ENCODE results near the gene GOLPH3.
"Not testable (repeated sequence)": the region's sequence is repeated elsewhere in the genome, so short reads cannot be mapped to it uniquely, and the experiment has no call there.

Gene GOLPH3

DNA sequence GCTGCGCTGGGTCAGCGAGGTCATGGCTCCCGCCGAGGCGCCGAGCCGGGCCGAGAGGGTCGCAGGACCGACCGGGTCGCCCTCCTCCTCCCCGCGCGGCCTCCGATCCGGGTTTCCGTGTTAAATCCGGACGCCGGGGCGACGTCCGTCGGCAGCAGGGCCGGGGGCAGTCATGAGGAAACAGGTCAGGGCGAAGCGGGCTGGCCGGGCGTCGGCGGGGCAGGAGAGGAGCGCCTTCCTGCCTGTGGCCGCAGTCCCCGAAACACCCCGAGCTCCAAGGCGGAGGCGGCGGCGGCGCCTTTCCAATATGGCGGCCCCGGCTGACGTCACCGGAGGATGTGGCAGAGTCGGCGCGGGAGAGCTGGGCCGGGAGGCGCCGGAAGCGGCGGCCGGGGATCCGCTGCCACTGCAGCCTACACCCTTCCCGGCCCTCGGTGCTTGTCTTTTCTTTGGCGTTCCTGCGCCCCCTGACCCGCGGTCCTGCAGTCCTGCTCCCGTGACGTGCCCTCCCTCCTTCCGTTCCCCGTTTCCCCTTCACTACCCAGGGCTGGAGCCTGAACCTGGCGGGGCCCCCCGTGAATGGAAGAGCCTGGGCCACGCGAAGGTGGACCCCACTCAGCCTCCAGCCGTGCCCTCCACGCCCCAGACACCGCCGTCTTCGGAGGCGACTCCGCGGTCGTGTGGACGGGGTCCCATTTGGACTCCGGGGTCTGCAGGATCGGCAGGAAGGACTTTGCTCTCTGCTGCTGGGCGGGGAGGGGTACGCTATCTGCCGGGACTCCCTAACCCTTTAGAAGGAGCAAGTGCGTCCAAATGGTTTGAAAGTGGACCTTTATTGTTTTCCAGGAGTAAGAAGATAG, at the start of gene GOLPH3:
Gene GOLPH3 (minus strand): TSS at position 309 of the 860 bp plus-strand sequence. CDS start 285 bp downstream, at position 24.
- H3K27ac Mint-ChIP-seq: peak within 1 kb of the TSS; percentile 99
- H3K4me3 Mint-ChIP-seq: peak within 1 kb of the TSS; percentile 99
- H3K36me3 Mint-ChIP-seq: peaks cover 9% of the 10 kb centered on the region
- no peaks in the 10 kb centered on the region for H3K9me3 Mint-ChIP-seq
- H3K4me1 Mint-ChIP-seq: peaks cover 28% of the 10 kb centered on the region
- no peaks in the 10 kb centered on the region for H3K27me3 Mint-ChIP-seq

DNA sequence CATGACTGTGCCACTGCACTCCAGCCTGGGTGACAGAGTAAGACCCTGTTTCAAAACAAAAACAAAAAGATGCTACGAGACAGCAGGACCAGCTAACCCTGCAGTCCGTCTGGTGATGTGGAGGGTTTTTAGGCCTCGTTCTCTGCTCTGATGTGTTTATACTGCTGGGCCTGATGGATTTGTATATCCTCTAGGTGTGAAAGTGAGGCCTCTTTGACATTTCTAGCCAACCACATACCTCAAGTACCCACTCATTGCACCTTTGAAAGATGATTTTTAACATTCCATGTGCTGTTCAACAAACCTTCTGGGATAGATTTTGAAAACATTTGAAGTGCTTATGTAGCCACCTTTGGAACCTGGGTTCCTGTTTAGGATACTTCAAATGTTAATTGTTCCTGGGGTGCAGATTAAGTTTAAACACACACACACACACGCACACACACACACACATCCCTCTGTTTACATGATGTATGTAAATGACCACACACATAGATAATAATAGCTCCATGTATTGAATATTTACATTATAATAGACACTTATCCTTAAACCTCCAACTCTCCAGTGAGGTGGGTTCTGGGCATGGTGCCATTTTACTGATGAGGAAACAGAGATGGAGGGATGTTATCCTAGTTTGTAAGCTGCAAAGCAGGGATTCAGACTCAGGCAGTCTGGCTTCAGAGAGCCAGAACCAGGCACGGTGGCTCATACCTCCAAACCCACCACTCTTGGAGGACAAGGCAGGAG, 48.8 kb upstream of the GOLPH3 start:
- no peaks in the 10 kb centered on the region for H3K4me1 Mint-ChIP-seq
- no peaks in the 10 kb centered on the region for H3K27me3 Mint-ChIP-seq
- H3K27ac Mint-ChIP-seq: no peak overlapping the region
- peaks cover 6% of the 10 kb centered on the region for H3K36me3 Mint-ChIP-seq
- H3K4me3 Mint-ChIP-seq: no peak overlapping the region
- no peaks in the 10 kb centered on the region for H3K9me3 Mint-ChIP-seq

DNA sequence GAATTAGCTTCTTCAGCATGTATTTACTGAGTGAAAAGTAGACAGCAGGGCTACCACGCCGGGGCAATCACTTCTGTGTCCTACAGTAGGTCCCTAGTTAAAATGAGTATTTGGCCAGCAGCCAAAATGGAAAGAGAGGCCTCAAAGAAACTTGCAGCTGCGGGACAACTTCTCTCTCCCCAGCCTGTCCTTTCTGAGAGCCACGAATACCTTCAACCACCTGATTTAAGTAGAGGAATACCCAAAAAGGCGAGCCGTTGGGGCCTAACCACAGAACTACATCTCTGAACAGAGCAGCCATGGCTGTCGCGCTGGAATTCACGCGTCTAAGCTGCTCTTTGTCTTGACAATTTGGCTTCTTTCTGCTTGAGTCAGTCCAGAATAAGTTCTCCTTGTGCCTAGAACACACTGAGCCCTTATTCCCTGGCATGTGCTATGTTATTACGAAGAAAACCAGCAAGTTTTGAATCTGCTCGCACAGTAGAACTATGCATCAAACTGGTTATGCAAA, 43.8 kb upstream of the GOLPH3 start:
- Mint-ChIP-seq H3K27me3 (no peaks in the 10 kb centered on the region), H3K9me3 (no peaks in the 10 kb centered on the region), H3K27ac (no peak overlapping the region), H3K4me1 (no peaks in the 10 kb centered on the region), H3K36me3 (no peaks in the 10 kb centered on the region), H3K4me3 (no peak overlapping the region)

- H3K36me3 Mint-ChIP-seq, H3K4me1 Mint-ChIP-seq: not testable (repeated sequence)
- H3K27ac Mint-ChIP-seq: peak overlapping the region; percentile 67
Observed at GRCh38 chr5:32214344-32214743, 40.2 kb upstream of the GOLPH3 start.

DNA sequence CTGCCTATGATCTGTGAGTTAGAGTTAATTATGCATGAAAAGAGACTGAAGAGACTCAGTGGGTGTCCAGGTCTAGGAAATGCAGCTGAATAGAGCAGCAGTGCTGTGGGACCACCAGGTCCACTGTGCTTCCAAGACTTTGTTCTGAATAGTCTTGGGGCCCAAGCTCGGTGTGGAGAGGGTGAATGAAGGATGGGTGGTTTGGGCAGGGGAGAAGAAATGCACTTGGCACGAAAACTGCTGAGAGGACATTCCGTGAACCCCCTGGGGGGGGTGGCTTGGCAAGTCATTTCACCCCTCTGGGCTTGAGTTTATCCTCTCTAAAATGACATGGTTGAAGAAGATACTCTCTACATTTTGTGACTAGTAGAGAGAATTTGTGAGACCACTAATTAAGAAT, 36.0 kb upstream of the GOLPH3 start:
- no peaks in the 10 kb centered on the region for H3K36me3 Mint-ChIP-seq
- peak overlapping the region; percentile 82 for H3K27ac Mint-ChIP-seq
- H3K4me3 Mint-ChIP-seq: no peak overlapping the region
- peaks cover 7% of the 10 kb centered on the region for H3K4me1 Mint-ChIP-seq
- no peaks in the 10 kb centered on the region for H3K27me3 Mint-ChIP-seq
- no peaks in the 10 kb centered on the region for H3K9me3 Mint-ChIP-seq

More at GRCh38 chr5:32214344-32214743, 40.2 kb upstream of the GOLPH3 start:
- not testable (repeated sequence) for H3K27me3 Mint-ChIP-seq, H3K4me3 Mint-ChIP-seq, H3K9me3 Mint-ChIP-seq

DNA sequence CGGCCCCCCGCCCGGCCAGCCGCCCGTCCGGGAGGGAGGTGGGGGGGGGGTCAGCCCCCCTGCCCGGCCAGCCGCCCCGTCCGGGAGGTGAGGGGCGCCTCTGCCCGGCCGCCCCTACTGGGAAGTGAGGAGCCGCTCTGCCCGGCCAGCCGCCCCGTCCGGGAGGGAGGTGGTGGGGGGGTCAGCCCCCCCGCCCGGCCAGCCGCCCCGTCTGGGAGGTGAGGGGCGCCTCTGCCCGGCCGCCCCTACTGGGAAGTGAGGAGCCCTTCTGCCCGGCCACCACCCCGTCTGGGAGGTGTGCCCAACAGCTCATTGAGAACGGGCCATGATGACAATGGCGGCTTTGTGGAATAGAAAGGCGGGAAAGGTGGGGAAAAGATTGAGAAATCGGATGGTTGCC, 34.7 kb upstream of the GOLPH3 start:
- not testable (repeated sequence) for H3K4me3 Mint-ChIP-seq, H3K36me3 Mint-ChIP-seq, H3K9me3 Mint-ChIP-seq, H3K27ac Mint-ChIP-seq, H3K4me1 Mint-ChIP-seq, H3K27me3 Mint-ChIP-seq

DNA sequence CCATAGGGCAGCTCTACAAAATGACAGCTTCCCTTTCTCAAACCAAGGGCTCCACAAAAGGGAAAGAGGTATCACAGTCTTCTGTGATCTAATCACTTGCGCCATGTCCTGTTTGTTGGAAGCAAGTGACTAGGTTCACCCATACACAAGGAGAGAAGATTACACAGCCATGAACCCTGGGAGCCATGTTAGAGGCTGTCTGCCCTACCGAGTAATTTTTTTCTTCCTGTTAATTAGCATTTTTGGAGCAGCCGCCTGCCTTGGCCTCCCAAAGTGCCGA, 33.2 kb upstream of the GOLPH3 start:
- H3K4me3 Mint-ChIP-seq: no peak overlapping the region

GRCh38 chr5:32206509-32207354, 32.6 kb upstream of the GOLPH3 start:
- peaks cover under 1% of the 10 kb centered on the region for H3K36me3 Mint-ChIP-seq
- no peaks in the 10 kb centered on the region for H3K27me3 Mint-ChIP-seq
- H3K27ac Mint-ChIP-seq: no peak overlapping the region
- no peaks in the 10 kb centered on the region for H3K9me3 Mint-ChIP-seq
- H3K4me3 Mint-ChIP-seq: no peak overlapping the region
- H3K4me1 Mint-ChIP-seq: peaks cover 7% of the 10 kb centered on the region

More for the DNA sequence above, 33.2 kb upstream of the GOLPH3 start:
- Mint-ChIP-seq H3K4me1 (peaks cover 7% of the 10 kb centered on the region), H3K36me3 (no peaks in the 10 kb centered on the region), H3K27me3 (no peaks in the 10 kb centered on the region), H3K27ac (no peak overlapping the region), H3K9me3 (no peaks in the 10 kb centered on the region)

DNA sequence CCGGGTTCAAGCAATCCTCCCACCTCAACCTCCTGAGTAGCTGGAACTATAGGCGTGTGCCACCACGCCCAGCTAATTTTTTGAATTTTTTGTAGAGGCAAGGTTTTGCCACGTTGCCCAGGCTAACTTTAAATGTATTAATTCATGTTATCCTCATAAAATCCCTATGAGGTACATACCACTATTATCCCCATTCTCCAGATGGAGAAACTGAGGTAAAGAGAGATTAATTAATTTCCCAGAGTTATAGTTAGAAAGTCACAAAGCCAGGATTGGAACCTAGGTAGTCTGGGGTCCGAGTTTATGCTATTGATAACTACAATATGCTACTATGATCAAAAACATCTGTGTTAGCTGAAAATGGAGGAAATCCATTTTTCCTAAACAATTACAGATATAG, 31.9 kb upstream of the GOLPH3 start:
- no peak overlapping the region for H3K27ac Mint-ChIP-seq
- no peaks in the 10 kb centered on the region for H3K9me3 Mint-ChIP-seq
- no peaks in the 10 kb centered on the region for H3K27me3 Mint-ChIP-seq
- H3K4me3 Mint-ChIP-seq: no peak overlapping the region
- H3K36me3 Mint-ChIP-seq: peaks cover 1% of the 10 kb centered on the region
- H3K4me1 Mint-ChIP-seq: peaks cover 4% of the 10 kb centered on the region

DNA sequence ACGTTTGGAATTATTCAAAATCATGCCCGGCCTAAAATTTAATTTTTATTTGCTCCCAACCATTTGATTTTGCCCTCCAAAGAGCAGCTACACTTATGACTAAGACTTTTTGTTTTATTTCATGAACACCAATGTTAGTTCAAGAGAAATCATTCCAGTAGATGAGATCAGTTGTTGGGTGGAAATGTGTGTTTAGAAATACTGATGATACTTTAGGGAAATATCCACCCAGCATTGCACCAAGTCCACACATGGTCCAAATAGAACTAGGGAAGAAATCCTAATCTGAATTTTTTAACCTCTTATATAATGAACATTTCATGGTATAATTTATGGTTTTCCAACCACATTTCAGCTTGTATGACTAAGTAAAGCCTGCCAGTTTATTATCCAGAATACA, 28.3 kb upstream of the GOLPH3 start:
- H3K27ac Mint-ChIP-seq: no peak overlapping the region
- no peaks in the 10 kb centered on the region for H3K9me3 Mint-ChIP-seq

DNA sequence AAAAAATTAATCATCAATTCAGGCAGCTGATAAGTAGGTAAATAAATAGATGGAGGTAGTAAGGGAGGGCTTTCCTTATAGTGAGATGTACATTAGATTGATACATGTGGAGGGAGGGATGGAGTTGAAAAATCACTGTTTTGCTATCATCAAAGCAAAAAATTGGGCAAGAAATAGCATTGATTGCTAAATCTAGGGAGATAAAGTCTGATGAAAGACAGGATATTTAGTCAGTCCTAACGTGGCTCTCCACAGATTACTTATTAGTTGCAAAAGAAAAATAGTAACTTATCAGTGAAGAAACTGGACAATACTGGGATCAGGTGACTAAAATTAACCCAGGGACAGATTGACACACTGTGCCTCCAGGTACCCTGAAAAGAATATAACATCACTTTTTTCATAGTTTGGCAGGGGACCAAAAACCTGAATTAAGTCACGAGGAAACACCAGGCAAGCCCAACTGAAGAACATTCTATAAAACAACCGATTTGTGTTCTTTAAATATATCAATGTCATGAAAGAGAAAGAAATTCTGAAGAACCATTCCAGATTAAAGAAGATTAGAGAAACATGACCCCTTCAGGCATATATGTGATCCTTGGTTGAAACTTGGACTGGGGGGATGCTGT, 27.1 kb upstream of the GOLPH3 start:
- Mint-ChIP-seq H3K27ac (no peak overlapping the region), H3K4me3 (no peak overlapping the region), H3K9me3 (no peaks in the 10 kb centered on the region), H3K27me3 (no peaks in the 10 kb centered on the region), H3K36me3 (peaks cover 1% of the 10 kb centered on the region), H3K4me1 (no peaks in the 10 kb centered on the region)

More for the DNA sequence above, 28.3 kb upstream of the GOLPH3 start:
- Mint-ChIP-seq H3K4me3 (no peak overlapping the region), H3K36me3 (peaks cover 1% of the 10 kb centered on the region), H3K27me3 (no peaks in the 10 kb centered on the region), H3K4me1 (no peaks in the 10 kb centered on the region)

DNA sequence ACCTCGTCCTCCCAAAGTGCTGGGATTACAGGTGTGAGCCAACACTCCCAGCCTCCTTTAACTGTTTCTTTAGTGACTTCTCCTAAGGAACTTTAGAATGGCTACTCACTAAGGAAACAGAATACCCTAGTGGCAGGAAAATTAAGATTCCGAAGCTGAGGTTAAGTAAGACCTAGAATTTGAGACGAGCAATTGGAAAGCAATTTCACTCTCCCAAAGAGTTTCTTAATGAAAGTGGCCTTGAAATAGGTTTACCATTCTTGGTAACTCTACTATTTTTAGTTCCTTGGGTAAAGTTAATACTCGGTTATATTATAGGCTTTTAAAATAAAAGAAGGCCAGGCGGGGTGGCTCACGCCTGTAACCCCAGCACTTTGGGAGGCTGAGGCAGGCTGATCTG, 22.9 kb upstream of the GOLPH3 start:
- H3K4me3 Mint-ChIP-seq: no peak overlapping the region
- H3K4me1 Mint-ChIP-seq: no peaks in the 10 kb centered on the region
- H3K36me3 Mint-ChIP-seq: peaks cover 3% of the 10 kb centered on the region
- H3K27me3 Mint-ChIP-seq: peaks cover 12% of the 10 kb centered on the region
- H3K9me3 Mint-ChIP-seq: no peaks in the 10 kb centered on the region
- H3K27ac Mint-ChIP-seq: no peak overlapping the region

- H3K27me3 Mint-ChIP-seq: peaks cover 12% of the 10 kb centered on the region
- H3K4me1 Mint-ChIP-seq: no peaks in the 10 kb centered on the region
- peaks cover 2% of the 10 kb centered on the region for H3K36me3 Mint-ChIP-seq
- H3K4me3 Mint-ChIP-seq: no peak overlapping the region
- H3K9me3 Mint-ChIP-seq: no peaks in the 10 kb centered on the region
- H3K27ac Mint-ChIP-seq: no peak overlapping the region
Observed at GRCh38 chr5:32195265-32195664, 21.1 kb upstream of the GOLPH3 start.

- peaks cover 12% of the 10 kb centered on the region for H3K27me3 Mint-ChIP-seq
- H3K9me3 Mint-ChIP-seq: no peaks in the 10 kb centered on the region
- no peaks in the 10 kb centered on the region for H3K4me1 Mint-ChIP-seq
- H3K4me3 Mint-ChIP-seq: no peak overlapping the region
- H3K27ac Mint-ChIP-seq: no peak overlapping the region
- peaks cover 2% of the 10 kb centered on the region for H3K36me3 Mint-ChIP-seq
Observed at GRCh38 chr5:32193591-32193990, 19.5 kb upstream of the GOLPH3 start.

DNA sequence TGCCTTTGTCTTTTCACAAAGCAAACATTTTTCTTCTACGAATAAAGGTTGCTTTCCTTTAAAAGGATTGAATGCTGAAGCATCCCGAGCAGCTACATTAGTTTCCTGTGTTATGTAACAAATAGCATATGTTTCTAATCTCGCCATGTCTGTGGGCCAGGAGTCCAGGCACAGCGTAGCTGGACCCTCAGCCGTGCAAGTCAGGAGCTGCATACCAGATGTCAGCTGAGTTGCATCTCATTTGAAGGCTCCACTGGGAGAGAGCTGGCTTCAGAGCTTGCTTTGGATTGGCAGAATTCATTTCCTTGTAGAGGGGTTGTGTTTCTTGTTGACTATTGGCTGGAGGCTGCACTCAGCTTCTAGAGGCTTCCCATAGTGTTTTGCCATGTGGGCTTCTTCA, 16.0 kb upstream of the GOLPH3 start:
- Mint-ChIP-seq H3K4me1 (no peaks in the 10 kb centered on the region), H3K9me3 (no peaks in the 10 kb centered on the region), H3K27ac (no peak overlapping the region), H3K4me3 (no peak overlapping the region), H3K36me3 (peaks cover 2% of the 10 kb centered on the region), H3K27me3 (peaks cover 10% of the 10 kb centered on the region)

Measured in activated naive CD4-positive, alpha-beta T cell treated with anti-CD3 and anti-CD28 coated beads, Interleukin-2, amount 50 U/mL, for 24 hours (primary cell).